ENCODE data around the gene RNF186.
"Not testable (repeated sequence)": the region's sequence is repeated elsewhere in the genome, so short reads cannot be mapped to it uniquely, and the experiment has no call there.

RNF186 gene

DNA sequence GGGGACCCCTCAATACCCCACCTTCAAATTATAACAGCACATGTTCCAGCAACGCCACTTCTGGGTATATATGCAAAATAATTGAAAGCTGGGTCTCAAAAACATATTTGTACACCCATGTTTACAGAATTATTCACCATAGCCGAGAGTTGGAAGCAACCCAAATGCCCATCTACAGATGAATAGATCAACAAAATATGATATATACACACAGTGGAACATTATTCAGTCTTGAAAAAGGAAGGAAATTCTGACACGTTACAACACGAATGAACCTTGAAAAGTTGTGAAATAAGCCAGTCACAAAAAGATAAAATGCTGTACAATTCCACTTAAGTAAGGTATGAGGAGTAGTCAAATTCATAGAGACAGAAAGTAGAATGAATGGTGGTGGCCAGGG is 20.5 kb downstream of the RNF186 start:
- DNase-seq (ENCODE audit: low spot score) (no peak), FAIRE-seq (no peak)

DNA sequence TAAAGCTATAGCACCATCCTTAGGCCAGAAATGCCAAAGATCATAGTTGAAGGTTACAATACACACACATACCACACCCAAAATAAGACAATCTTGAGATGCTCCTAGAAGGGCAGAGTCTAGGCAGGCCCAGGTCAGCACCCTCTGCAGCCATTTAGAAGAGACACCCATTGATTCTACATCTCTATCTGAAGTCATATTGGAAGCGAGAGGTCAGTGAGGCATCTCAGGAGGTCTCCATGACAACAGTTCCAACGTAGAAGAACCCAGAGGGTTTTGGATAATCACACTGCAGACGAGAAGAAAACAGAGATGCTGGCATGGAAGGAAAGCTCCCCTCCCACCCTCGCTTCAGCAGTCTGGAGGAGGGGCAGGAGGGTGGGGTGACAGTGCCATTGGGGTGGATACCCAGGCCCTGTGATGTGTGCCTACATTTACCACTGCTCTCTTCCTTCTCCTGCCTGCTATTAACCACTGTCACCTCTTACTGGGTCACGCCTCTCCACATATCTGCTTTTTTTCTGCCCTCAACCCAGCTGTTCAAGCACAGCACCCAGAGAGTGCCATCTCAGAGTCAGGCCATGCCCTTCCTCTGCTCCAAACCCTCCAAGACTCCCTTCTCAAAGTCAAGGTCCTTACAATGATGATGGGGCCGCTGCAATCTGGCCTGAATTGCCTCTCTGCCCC is 21.6 kb downstream of the RNF186 start:
- FAIRE-seq: no peak

DNA sequence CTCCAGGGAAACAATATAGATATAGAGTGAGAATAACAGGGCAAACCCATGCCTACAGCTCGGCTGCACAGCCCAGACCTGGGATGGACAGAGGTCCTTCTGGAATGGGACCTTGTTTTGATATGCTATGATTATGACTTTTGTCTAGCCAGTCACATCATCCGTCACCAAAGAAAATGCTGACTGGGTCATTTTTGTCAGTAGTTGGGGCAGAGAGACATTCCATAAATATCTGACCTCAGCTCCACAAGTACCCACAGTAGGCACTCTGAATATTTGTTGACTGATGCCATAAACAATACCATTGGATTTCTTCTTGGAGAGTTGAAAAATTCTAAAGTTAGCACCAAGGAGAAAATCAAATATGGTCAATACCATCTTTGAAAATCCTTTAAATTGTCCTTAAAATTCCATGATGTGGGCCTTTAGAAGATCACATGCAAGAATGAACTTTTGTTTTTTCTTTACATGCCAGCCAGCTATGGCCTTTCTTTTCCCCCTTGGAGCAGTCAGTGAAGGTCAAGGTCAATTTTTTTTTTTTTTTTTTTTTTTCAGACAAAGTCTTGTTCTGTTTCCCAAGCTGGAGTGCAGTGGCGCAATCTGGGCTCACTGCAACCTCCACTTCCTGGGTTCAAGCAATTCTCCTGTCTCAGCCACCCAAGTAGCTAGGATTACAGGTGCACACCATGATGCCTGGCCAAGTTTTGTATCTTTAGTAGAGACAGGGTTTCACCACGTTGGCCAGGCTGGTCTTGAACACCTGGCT is 22.7 kb downstream of the RNF186 start:
- no peak for DNase-seq (ENCODE audit: low spot score)
- FAIRE-seq: no peak

More for the DNA sequence above, 21.6 kb downstream of the RNF186 start:
- no peak for DNase-seq (ENCODE audit: low spot score)

DNA sequence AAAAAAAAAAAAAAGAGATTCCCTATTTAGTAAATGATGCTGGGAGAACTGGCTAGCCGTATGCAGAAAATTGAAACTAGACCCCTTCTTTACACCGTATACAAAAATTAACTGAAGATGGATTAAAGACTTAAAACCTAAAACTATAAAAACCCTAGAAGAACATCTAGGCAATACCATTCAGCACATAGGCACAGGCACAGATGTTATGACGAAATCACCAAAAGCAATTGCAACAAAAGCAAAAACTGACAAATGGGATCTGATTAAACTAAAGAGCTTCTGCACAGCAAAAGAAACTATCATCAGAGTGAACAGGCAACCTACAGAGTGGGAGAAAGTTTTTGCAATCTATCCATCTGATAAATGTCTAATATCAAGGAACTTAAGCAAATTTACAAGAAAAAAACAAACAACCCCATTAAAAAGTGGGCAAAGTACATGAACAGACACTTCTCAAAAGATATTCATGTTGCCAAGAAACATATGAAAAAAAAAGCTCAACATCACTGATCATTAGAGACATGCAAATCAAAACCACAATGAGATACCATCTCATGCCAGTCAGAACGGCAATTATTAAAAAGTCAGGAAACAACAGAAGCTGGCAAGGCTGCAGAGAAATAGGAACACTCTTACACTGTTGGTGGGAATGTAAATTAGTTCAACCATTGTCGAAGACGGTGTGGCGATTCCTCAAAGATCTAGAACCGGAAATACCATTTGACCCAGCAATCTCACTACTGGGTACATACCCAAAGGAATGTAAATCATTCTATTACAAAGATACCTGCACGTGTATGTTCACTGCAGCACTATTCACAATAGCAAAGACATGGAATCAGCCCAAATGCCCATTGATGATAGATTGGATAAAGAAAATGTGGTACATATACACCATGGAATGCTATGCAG is 24.8 kb downstream of the RNF186 start:
- not testable (repeated sequence) for FAIRE-seq; DNase-seq (ENCODE audit: low spot score)

DNA sequence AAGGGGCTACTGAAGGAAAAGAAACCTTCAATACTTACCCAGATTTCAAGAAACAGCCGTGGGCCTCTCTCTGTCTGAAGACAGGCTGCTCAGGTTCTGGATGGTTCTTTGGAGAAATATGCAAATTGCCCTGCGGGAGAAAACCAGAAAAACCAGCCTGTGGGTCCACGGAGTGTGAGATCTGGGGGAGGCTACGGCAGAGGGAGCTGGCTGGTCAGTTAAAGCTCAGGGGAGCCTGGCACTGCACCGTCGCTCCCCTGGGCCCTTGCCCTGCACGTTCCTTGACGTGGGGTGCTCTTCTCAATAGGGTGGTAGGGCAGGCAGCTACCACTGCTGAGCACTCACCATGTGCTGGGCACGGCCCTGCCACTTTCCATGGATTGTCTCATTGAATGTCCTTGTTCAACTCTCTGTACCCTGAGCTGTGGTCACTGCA is 28.1 kb downstream of the RNF186 start:
- no peak for FAIRE-seq
- no peak for DNase-seq (ENCODE audit: low spot score)

DNA sequence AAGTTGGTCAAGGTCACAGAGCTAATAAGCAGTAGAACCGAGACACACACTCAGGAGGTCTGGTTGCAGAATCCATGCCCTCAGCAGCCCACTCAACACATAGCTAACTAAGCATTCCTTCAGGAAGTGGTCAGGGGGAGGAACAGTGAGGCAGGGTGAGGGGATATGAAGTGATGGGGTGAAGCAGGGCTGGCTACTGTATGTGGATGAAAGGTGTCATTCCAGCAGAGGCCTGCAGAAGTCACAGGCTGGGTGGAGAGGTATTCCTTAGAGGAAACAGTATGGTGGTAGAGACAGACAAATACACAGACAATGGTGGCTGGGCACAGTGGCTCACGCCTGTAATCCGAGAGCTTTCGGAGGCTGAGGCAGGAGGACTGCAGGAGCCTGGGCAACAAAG is 29.4 kb downstream of the RNF186 start:
- FAIRE-seq (no peak), DNase-seq (ENCODE audit: low spot score) (no peak)

DNA sequence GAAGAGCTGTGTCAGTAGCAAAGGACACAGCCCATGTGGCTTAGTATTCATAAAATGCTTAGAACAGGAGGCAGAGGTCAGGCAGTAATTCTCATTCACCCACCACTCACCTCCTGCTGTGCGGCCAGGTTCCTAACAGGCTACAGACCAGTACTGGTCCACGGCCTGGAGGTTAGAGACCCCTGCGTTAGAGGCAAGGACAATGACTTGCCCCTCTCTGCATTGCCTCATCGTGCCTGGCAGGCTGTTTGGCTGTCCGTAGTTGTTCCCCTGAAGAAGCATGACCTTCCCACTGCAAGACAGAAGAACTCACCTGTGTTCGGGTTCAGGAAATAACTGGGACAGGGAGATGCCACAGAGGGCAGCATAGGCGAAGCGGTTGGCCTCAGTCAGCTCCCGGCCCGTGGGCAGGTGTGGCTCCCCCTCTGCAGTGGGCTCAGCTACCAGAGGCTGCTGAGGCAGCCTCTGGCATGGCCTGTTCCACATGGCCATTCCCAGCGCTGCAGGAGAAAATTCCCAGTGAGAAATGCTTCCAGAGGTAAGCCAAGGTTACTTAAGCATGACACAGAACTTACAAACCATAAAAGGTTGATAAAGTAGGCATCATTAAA is 34.7 kb downstream of the RNF186 start:
- no peak for FAIRE-seq
- no peak for DNase-seq (ENCODE audit: low spot score)

DNA sequence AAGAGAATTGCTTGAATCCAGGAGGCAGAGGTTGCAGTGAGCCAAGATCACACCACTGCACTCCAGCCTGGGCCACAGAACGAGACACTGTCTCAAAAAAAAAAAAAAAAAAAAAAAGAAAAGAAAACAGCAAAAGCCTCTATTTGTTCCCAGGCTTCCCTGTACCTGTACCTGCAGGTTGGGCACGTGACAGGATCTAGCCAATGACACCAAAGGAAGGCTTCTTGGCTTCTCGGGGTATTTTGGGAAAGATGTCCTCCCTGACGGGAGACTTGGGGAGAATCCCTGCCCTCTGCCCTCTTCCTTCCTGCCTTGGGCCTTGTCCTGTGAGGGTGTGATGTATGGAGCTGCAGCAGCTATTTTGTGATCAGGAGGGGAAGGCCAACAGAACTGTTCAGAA is 38.1 kb downstream of the RNF186 start:
- no peak for DNase-seq (ENCODE audit: low spot score)
- no peak for FAIRE-seq

DNA sequence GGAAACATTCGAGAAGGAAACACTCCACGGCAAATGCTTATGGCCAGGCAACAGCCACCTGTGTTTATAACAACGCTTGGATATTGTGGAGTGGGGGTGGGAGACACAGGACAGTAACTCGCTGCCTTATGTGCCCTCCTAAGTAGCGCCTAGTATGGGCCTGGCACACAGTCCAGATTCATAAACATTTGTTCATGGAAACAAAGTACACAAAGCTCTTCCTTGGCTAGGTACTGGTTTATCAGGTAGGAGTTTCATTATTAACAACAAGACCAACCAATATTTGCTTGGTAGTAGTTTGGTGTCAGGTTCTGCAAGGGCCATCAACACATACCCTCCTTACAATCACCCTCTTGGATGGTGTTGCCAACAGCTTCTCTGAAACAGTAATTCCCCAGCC is 38.8 kb downstream of the RNF186 start:
- no peak for FAIRE-seq
- no peak for DNase-seq (ENCODE audit: low spot score)

DNA sequence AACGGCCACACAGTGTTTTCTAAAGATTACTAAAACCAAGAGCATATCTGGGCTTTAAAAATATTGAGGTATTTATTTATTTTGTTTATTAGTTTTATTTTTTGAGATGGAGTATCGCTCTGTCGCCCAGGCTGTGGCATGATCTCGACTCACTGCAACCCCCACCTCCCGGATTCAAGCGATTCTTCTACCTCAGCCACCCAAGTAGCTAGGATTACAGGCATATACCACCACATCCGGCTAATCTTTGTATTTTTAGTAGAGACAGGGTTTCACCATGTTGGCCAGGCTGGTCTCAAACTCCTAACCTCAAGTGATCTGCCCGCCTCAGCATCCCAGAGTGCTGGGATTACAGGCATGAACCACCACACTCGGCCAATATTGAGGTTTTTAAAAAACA is 39.3 kb downstream of the RNF186 start:
- no peak for DNase-seq (ENCODE audit: low spot score)
- no peak for FAIRE-seq

DNA sequence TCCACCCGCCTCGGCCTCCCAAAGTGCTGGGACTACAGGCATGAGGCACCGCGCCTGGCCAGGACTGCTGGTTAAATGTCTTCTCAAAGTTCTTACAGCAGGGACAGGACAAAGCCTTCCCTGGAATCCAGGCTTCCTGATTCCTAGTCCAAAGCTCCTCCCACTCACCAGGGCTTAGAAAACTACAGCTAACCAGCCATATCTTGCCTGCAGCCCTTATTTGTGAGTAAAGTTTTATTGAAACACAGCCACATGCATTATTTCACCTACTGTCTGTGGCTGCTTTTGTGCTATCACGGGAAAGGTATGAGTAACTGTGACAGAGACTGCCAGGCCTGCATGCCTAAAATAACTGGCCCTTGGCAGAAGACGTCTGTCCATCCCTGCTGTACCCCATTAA is 39.8 kb downstream of the RNF186 start:
- no peak for FAIRE-seq
- no peak for DNase-seq (ENCODE audit: low spot score)

DNA sequence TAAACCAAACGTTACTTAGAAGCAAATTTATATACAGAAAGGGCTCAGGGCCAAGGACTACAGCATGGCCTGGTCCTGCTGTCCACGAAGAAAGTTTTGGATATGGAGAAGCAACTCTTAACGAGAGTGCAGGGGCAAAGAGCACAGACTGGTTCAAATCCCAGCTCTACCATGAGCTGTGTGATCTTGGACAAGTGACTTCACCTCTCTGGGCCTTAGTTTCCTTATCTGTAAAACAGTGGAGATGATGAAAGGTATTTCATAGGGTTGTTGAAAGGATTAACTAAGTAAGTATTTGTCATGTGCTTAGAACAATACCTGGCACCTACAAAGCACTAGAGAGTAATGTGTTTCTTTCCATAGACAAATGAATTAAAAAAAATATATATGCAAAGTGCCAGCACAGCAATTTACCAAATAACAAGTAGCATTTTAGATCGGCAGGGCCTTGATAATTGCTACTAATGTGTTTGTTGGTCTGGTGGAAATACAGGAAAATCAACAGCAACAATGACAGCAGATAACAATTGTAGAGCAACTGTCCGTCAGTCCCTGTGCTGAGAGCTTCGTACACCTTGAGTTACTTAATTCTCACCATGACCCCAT is 40.8 kb downstream of the RNF186 start:
- FAIRE-seq: no peak
- DNase-seq (ENCODE audit: low spot score): no peak

DNA sequence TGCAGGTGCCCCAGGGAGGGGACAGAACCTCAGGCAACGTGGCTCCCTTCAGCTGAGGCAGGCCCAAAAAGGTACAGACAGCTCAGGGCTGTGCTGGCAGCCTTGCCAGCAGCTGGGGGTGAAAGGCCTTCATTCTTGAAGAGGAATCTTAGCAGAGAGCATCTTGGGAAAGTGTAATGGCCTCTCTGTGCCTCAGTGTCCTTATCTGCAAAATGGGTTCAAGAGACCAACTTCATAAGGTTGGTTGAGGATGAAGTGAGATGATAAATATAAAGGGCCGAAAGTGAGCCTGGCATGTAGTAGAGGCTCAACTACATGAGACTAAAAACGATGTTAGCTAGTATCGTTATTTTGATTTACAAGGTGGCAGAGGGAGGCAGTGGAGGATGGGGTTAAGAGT is 41.6 kb downstream of the RNF186 start:
- DNase-seq (ENCODE audit: low spot score): no peak
- no peak for FAIRE-seq

DNA sequence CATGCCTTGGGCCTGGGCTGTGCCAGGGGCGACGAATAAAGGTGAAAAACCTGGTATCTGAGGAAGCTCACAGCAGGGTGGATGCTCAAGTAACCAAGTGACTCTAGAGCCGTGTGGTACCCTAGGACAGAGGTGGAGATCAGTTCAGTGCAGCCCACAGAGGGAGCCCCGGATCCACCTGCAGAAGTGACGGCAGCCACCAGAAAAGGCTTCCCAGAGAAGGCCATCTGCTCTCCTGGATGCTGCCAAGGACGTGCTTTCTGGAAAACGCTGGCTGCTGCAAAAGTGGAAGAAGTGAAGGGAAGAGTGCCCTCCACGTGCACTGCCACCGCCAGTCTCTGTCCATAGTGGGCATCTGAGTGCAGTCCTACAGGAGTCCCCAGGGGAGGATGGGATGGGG is 43.0 kb downstream of the RNF186 start:
- no peak for FAIRE-seq
- no peak for DNase-seq (ENCODE audit: low spot score)

DNA sequence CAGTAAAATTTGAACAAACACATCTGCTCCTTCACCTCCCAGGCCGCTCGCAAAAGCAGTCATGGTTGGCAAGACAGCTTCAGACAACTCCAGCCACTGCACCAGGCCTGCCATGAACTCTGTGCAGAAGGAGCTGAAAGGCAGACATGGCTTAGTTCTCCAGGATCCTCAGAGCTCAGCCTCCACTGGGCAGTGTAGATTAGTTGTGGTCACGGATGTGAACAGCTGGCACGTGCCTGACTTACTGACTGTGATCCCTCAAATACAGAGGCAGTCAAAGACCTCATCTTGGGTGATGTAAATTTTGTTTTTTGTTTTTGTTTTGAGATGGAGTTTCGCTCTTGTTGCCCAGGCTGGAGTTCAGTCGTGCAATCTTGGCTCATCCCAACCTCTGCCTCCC is 43.7 kb downstream of the RNF186 start:
- FAIRE-seq (no peak), DNase-seq (ENCODE audit: low spot score) (no peak)

DNA sequence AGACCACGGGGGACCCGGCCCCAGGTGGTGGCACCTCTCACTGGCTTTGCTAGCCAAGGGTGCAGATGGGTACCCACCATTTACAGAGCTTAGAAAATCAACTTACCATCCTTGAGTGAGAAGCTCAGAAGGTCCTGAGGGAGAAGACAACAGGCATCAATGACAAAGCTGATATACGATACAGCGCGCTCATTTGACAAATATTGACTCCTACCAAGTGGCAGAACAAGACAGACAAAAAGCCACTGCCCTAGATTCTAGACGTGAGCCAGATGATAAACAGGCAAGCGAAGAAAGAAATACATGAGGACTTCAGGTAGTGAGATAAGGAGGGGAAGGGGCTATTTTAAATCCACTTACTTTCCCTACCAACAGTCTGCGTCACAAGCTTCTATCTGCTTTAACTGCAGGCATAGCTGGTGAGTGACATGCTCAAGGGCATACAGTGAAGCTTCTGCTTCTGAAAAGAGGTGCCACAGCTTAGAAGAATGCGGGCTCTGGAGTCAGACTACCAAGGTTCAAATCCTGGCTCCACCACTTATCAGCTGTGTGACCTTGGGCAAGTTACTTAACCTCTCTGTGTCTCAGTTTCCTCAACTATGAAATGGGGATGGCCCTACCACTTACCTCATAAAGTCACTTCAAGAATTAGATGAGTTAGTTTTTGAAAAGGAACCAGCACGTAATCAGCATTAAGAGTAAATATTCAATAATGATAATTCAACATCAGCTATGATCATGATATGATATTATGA is 44.5 kb downstream of the RNF186 start:
- FAIRE-seq (no peak), DNase-seq (ENCODE audit: low spot score) (no peak)

DNA sequence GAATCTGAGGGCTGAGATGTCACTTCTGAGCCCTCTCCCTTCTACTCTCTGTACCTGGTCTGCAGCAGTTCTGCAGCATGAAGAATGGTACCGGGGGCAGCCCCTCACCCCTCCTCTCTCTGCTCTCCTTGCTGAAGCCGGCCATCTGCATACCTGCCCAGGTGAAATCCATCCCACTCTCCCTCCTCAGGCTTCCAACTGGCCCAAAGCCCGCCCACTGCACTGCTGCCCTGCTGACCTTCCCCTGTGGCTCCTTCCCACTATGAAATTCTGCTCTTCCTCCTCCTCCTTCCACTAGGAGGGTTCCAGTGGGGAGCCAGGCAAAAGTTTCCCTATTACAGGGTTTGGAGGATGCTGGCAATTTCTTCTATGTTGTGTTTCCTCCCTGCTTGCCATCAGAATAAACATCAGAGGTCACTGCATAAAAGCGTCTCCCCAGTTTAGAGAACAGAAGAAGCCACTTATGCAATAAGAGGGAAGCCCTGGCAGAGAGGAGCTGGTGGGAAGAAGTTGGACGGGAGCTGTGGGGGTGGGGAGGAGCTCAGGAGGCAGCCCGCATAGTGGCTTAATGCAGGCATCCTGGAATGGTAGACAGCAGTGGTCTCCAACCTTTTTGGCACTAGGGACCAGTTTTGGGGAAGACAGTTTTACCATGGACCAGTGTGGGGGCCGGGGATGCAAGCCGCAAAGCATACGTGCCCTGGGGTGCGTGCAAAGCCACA is 45.7 kb downstream of the RNF186 start:
- FAIRE-seq (no peak), DNase-seq (ENCODE audit: low spot score) (no peak)

DNA sequence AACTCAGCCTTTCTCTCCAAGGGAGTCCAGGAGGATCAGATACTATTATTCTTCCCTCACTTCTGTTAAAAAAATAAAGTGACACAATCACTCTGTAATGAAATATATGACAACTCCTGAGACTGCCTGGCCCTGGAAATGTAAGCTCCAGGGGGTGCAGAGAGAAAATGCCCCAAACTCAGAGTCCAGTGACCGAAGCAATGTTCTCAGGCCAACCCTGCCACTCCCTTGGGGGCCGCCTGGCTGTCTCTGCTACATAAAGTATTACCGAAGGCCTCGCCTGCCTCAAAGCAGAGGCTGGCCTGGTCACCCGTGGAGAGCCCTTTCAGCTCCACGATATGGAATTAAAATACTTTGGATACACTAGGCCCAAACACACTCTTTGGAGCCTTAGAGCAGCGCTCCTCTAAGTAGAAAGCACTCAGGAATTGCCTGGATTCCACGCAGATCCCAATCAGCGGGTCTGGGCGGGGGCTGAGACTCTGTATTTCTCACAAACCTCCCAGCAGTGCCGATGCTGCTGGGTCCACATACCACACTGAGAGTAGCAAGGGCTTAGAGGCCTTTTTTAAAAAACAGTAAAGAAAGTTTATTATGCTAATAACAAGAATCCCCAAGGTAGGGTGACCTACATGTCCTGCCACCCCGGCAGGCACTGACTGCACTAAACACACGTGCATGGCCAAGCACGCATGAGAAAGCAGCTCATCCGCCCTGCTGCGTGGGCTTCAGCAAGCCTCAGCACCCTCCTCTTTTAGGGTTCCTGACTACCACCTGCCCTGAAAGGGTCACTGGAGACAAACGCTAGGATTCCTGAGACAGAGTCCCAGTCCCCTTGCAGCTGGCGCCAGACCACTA is 46.5 kb downstream of the RNF186 start:
- FAIRE-seq (no peak), DNase-seq (ENCODE audit: low spot score) (no peak)

DNA sequence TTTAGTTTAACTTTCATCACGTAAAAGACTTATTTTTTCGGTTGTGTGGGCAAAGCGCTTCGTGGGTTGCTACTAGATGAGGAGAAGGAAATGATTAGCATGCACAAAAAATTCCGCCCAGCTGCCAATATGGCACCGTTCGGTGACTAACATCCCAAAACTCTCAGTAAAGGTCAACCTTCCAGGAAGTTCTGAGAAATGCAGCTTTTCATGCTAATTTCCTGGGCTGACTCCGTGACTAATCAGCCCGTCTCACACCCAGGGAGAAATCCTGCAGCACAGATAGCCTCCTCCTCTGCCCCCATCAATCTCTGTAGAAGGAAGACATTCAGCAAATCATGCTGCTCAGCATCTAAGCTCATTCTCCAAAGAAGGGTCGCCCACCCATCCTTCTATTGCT is 49.5 kb downstream of the RNF186 start:
- DNase-seq (ENCODE audit: low spot score): peak; percentile 88
- FAIRE-seq: peak; percentile 97
